Kidney epithelial cell (primary cell): ENCODE results near the gene PRADC1. TPM values are rescaled to one million over a fixed set of nuclear protein-coding genes. Genes with fewer than 3 reads are reported as not detected.

Experiments used
- DNase-seq: peaks from one replicate; pipeline ENCODE4 v3.0.0-alpha.2; 2010; ENCODE audit warnings: low read depth
- H3K27me3 ChIP-seq: 2 replicates; pipeline ENCODE4 v1.6.0; 2011; ENCODE audit warnings: low read length; ENCODE audit not compliant: control insufficient read depth, insufficient read depth
- H3K36me3 ChIP-seq: 2 replicates; pipeline ENCODE4 v1.5.1; 2011; ENCODE audit warnings: low read length; ENCODE audit not compliant: control insufficient read depth, insufficient read depth
- H3K4me3 ChIP-seq: 2 replicates; pipeline ENCODE4 v1.5.1; 2011; ENCODE audit warnings: low read depth, mild to moderate bottlenecking, control low read depth, low read length
- total RNA-seq: library from RNA; depleted of rRNA; stranded (reverse); fragments of >200 nt; gene quantifications from 2 replicates; pipeline ENCODE4 v1.2.3, GENCODE V29; 2015
- TF ChIP-seq, protein P1 (sequence below): IDR thresholded peaks from 2 replicates; pipeline ENCODE4 v1.5.1; 2011; ENCODE audit warnings: mild to moderate bottlenecking, moderate library complexity, low read length, control low read depth, inconsistent platforms; ENCODE audit not compliant: insufficient read depth, poor library complexity, severe bottlenecking

PRADC1 gene
- total RNA-seq, 1 donor from 2014 or later, result 6.6 TPM

DNA sequence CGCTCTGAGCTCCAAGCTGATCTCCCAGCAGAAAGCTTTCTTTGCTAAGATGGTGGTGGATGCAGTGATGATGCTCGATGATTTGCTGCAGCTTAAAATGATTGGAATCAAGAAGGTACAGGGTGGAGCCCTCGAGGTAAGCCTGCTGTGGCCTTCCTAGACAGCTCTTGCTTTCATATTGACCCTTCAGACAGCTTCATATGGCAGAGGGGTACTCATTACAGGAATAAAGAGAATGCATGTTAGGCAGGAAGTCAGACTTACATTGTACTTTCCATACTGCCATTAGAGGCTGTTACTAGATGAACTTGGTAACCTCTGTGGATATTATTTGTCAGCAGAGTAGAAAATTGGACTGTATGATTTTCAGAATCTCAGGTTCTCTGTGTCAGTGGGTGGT, 11.5 kb upstream of the PRADC1 start:
- Histone ChIP-seq H3K4me3 (no peak overlapping the region), H3K27me3 (no peaks in the 10 kb centered on the region), H3K36me3 (peaks cover 3% of the 10 kb centered on the region)
- DNase-seq, result no peak
- TF ChIP-seq, protein P1, sequence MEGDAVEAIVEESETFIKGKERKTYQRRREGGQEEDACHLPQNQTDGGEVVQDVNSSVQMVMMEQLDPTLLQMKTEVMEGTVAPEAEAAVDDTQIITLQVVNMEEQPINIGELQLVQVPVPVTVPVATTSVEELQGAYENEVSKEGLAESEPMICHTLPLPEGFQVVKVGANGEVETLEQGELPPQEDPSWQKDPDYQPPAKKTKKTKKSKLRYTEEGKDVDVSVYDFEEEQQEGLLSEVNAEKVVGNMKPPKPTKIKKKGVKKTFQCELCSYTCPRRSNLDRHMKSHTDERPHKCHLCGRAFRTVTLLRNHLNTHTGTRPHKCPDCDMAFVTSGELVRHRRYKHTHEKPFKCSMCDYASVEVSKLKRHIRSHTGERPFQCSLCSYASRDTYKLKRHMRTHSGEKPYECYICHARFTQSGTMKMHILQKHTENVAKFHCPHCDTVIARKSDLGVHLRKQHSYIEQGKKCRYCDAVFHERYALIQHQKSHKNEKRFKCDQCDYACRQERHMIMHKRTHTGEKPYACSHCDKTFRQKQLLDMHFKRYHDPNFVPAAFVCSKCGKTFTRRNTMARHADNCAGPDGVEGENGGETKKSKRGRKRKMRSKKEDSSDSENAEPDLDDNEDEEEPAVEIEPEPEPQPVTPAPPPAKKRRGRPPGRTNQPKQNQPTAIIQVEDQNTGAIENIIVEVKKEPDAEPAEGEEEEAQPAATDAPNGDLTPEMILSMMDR, result no peak

DNA sequence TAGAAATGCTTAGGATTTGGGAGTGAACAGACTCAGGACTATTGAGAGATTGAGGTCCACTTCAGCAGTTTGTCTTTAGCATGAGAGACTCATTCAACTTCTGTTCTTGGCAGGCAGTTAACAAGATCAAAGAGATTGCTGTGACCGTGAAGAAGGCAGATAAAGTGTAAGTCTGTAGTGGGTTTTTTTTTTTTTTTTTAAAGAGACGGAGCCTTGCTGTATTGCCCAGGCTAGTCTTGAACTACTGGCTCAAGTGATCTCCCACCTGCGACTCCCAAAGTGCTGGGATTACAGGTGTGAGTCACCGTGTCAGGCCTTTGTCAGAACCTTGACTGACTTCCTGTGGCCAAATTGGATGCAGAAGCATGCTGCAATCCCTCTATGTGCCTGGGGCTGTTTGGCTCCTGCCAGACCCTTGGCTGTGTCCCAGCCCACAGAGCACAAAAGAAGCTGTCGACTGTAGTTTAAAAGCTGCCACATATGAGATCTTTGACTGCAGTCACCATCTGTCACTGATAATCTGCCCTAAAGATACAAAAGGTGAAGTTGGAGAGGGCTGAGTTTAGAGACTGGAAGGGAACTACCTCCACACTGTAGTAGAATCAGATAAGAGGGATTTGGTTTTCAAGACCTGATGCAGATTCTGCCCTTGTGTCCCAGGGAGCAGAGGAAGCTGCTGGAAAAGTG, 11.0 kb upstream of the PRADC1 start:
- TF ChIP-seq, protein P1, result no peak
- peaks cover 3% of the 10 kb centered on the region for H3K36me3 ChIP-seq
- DNase-seq, result peak; percentile 48
- no peak overlapping the region for H3K4me3 ChIP-seq
- H3K27me3 ChIP-seq, result no peaks in the 10 kb centered on the region

DNA sequence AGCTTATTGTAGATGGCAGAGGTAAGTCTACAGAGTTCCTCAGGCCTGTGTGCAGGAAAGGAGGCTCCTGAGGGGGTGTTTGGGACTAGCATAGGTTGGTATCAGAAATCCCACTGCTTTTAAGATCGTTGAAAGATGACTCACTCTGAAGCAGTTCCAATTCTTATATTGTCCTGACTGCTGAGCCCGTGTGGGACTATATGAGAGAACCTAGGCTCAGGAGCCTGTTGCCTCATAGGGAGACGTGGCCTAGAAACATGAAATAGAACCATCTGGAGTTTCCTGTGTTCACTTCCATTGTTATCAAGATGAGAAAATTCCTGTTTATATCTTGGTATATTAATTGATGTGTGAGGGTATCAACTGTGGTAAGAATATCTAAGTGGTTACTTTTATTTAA, 6.7 kb upstream of the PRADC1 start:
- no peak for DNase-seq
- no peak overlapping the region for H3K4me3 ChIP-seq
- no peaks in the 10 kb centered on the region for H3K36me3 ChIP-seq
- no peaks in the 10 kb centered on the region for H3K27me3 ChIP-seq
- TF ChIP-seq, protein P1, result no peak

DNA sequence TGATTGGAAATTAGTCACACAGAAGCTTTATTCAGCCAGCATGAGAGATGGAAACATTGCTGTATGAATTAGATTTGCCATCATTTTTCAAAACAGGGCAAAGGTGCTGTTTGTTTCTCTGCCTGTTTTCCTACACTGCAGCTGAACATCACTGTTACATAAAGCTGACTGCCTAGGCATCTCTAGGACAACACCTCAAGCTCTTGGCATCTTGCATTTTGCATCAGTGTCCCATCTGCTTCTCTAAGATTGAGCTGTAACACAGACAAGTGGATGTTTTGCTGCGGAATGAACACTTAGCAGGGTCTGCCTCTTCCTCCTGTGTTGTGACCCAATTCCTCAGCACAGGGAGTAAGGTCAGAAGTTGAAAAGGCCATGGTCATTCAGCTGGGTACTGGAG, 5.9 kb upstream of the PRADC1 start:
- H3K36me3 ChIP-seq, result no peaks in the 10 kb centered on the region
- H3K27me3 ChIP-seq, result no peaks in the 10 kb centered on the region
- DNase-seq, result no peak
- no peak overlapping the region for H3K4me3 ChIP-seq
- TF ChIP-seq, protein P1, result no peak

DNA sequence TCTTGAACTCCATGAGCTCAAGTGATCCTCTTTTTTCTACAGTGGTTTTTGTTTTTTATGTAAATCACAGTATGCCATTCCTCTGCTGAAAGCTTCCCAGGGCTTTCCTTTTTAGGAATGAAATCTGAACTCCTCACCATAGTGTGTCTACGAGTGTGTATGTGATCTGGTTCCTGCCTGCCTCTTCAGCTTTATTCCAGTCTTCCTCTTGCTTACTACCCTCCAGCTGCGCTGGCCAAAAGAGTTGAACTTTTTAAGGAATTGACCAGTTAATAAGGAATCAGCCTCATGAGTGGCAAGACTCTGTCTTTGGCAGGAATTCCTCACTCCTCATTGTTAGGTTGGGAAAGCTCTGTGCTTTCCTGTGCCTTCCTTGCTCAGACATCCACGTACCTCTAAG, 5.1 kb upstream of the PRADC1 start:
- no peak for DNase-seq
- H3K4me3 ChIP-seq, result no peak overlapping the region
- TF ChIP-seq, protein P1, result no peak
- no peaks in the 10 kb centered on the region for H3K36me3 ChIP-seq
- no peaks in the 10 kb centered on the region for H3K27me3 ChIP-seq

DNA sequence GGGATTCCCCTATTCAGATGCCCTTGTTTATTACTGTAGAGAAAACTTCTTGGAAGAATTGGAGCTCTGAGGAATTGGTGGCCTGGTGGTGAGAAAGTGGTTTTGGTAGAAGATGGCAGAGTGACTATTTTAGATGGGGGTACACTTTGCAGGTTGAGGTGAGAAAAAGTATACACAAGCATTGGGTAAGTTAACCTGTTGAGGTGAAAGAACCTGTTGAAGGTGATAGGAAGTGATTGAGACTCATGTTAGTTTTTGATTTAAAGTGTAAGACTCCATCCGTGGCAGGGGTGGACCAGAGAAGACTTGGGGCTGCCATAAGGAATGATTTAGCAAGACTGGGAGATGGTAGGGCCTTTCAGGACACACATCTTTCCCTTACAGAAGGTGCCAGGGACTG, 4.1 kb upstream of the PRADC1 start:
- H3K36me3 ChIP-seq, result no peaks in the 10 kb centered on the region
- no peaks in the 10 kb centered on the region for H3K27me3 ChIP-seq
- DNase-seq, result no peak
- TF ChIP-seq, protein P1, result no peak
- no peak overlapping the region for H3K4me3 ChIP-seq
